H1 (cell line): ENCODE measurements around the gene AREG. TPM values are rescaled to one million over a fixed set of nuclear protein-coding genes. Genes with fewer than 3 reads are reported as not detected.

Source experiments
- CTCF ChIA-PET: fragments of 300-600 bp; sonication (Branson Sonifier 250); formaldehyde crosslinking; loops from one replicate; lab custom pipeline; 2021; ENCODE audit not compliant: partially characterized antibody; lab: Charles Lee
- POLR2A ChIA-PET: fragments of 300-600 bp; sonication (Branson Sonifier 250); formaldehyde crosslinking; loops from one replicate; lab custom pipeline; 2021; ENCODE audit warnings: inconsistent platforms; ENCODE audit not compliant: partially characterized antibody; lab: Charles Lee
- DNase-seq, 2 experiments: peaks; one replicate each; pipeline versions ENCODE4 v3.0.0 to v3.0.0-alpha.2; 2010 to 2022; ENCODE audit warnings: low spot score in 2 of 2, low read depth in 1 of 2, mixed read lengths in 1 of 2
- FAIRE-seq: peaks from 2 replicates; lab custom pipeline; 2011; peaks lifted over from hg19 to GRCh38; lab: Jason Lieb, UNC
- H2AFZ ChIP-seq: 2 replicates; pipeline ENCODE4 v1.8.1; 2012; ENCODE audit warnings: low read length, inconsistent platforms
- H2AK5ac ChIP-seq: 2 replicates; pipeline ENCODE4 v1.6.1; 2013; ENCODE audit warnings: low read depth, low read length
- H2BK120ac ChIP-seq: replicated peaks from 2 replicates; pipeline ENCODE3; 2013; ENCODE audit warnings: low read depth, low read length, inconsistent platforms
- H2BK12ac ChIP-seq: 2 replicates; pipeline ENCODE4 v1.6.1; 2013; ENCODE audit warnings: low read depth, low read length
- H2BK15ac ChIP-seq: 2 replicates; pipeline ENCODE4 v1.6.1; 2013; ENCODE audit warnings: low read length
- H2BK20ac ChIP-seq: 2 replicates; pipeline ENCODE4 v1.6.1; 2013; ENCODE audit warnings: low read length
- H2BK5ac ChIP-seq: 2 replicates; pipeline ENCODE4 v1.6.1; 2013; ENCODE audit warnings: low read depth, low read length
- H3K14ac ChIP-seq: 2 replicates; pipeline ENCODE4 v1.6.1; 2013; ENCODE audit warnings: inconsistent platforms; ENCODE audit not compliant: insufficient read length
- H3K18ac ChIP-seq: 2 replicates; pipeline ENCODE4 v1.6.1; 2013; ENCODE audit warnings: low read length; ENCODE audit errors: extremely low read depth
- H3K23ac ChIP-seq: 2 replicates; pipeline ENCODE4 v1.6.1; 2013; ENCODE audit warnings: inconsistent platforms; ENCODE audit not compliant: insufficient read length
- H3K23me2 ChIP-seq: 2 replicates; pipeline ENCODE4 v1.6.1; 2013; ENCODE audit warnings: low read depth, low read length
- H3K27ac ChIP-seq: 2 replicates; pipeline ENCODE4 v1.6.1; 2011; ENCODE audit warnings: low read depth, low read length, inconsistent platforms
- H3K27me3 ChIP-seq, 4 experiments: replicated peaks in 1 of 4; 1 replicate in 1 of 4; 2 replicates in 3 of 4; pipeline versions ENCODE4 v1.6.1 to v1.8.1; 2011 to 2013; ENCODE audit warnings: low read length in 3 of 4, mild to moderate bottlenecking in 3 of 4, inconsistent platforms in 2 of 4, mixed read lengths in 2 of 4, moderate library complexity in 1 of 4; ENCODE audit not compliant: control insufficient read depth in 3 of 4, insufficient read depth in 3 of 4; ENCODE audit errors: extremely low read depth in 1 of 4
- H3K36me3 ChIP-seq, 4 experiments: 2 replicates each; pipeline versions ENCODE4 v1.6.1 to v1.8.1; 2011 to 2013; ENCODE audit warnings: mild to moderate bottlenecking in 4 of 4, low read length in 3 of 4, moderate library complexity in 2 of 4, control low read depth in 1 of 4, inconsistent platforms in 1 of 4; ENCODE audit not compliant: insufficient read depth in 4 of 4, control insufficient read depth in 2 of 4
- H3K4ac ChIP-seq: replicated peaks from 2 replicates; pipeline ENCODE3; 2013; ENCODE audit warnings: low read length, low read depth, mixed read lengths, inconsistent platforms; ENCODE audit not compliant: insufficient read length
- H3K4me1 ChIP-seq, 4 experiments: replicated peaks in 1 of 4; 1 replicate in 1 of 4; 2 replicates in 3 of 4; pipeline versions ENCODE4 v1.6.1 to v1.8.1; 2011 to 2013; ENCODE audit warnings: low read length in 3 of 4, inconsistent platforms in 2 of 4, mixed read lengths in 1 of 4; ENCODE audit not compliant: insufficient read depth in 4 of 4, control insufficient read depth in 3 of 4
- H3K4me2 ChIP-seq, 2 experiments: 2 replicates each; pipeline versions ENCODE4 v1.6.1 to v1.8.1; 2011 to 2013; ENCODE audit warnings: low read depth in 2 of 2, low read length in 2 of 2, control low read depth in 1 of 2, inconsistent platforms in 1 of 2, mild to moderate bottlenecking in 1 of 2; ENCODE audit not compliant: insufficient read depth in 1 of 2
- H3K4me3 ChIP-seq, 4 experiments: fragments of 200-600, 300-600 bp in 1 of 4; sonication (generic), shearing (Covaris generic), sonication (Bioruptor Twin) in 1 of 4; 2 replicates each; pipeline versions ENCODE4 v1.5.1 to v1.8.1; 2011 to 2016; ENCODE audit warnings: low read length in 4 of 4, low read depth in 3 of 4, control low read depth in 2 of 4, inconsistent platforms in 2 of 4, mild to moderate bottlenecking in 2 of 4, mixed read lengths in 1 of 4, moderate library complexity in 1 of 4; ENCODE audit not compliant: insufficient read depth in 2 of 4; ENCODE audit errors: extremely low read depth in 1 of 4
- H3K56ac ChIP-seq: replicated peaks from 2 replicates; pipeline ENCODE3; 2013; ENCODE audit warnings: low read depth, mild to moderate bottlenecking, mixed read lengths, low read length, inconsistent platforms; ENCODE audit not compliant: insufficient read length
- H3K79me1 ChIP-seq: 2 replicates; pipeline ENCODE4 v1.6.1; 2013; ENCODE audit warnings: low read depth, low read length, control low read depth
- H3K79me2 ChIP-seq, 2 experiments: 2 replicates each; pipeline versions ENCODE4 v1.6.1 to v1.8.1; 2012 to 2013; ENCODE audit warnings: low read length in 2 of 2, mild to moderate bottlenecking in 2 of 2, inconsistent platforms in 1 of 2; ENCODE audit not compliant: insufficient read depth in 2 of 2, control insufficient read depth in 1 of 2
- H3K9ac ChIP-seq, 4 experiments: replicated peaks in 1 of 4; 1 replicate in 1 of 4; 2 replicates in 3 of 4; pipeline versions ENCODE4 v1.6.1 to v1.8.1; 2011 to 2013; ENCODE audit warnings: low read depth in 3 of 4, low read length in 3 of 4, control low read depth in 2 of 4, mild to moderate bottlenecking in 2 of 4, moderate library complexity in 2 of 4, inconsistent platforms in 1 of 4; ENCODE audit errors: extremely low read depth in 1 of 4
- H3K9me3 ChIP-seq, 2 experiments: 2 replicates each; pipeline versions ENCODE4 v1.6.1 to v1.8.1; 2012 to 2013; ENCODE audit warnings: mild to moderate bottlenecking in 2 of 2, moderate library complexity in 2 of 2, control low read depth in 1 of 2, inconsistent platforms in 1 of 2, low read depth in 1 of 2, low read length in 1 of 2, mixed read lengths in 1 of 2; ENCODE audit not compliant: insufficient read depth in 2 of 2
- H4K20me1 ChIP-seq, 2 experiments: replicated peaks in 1 of 2; 2 replicates each; pipeline versions ENCODE3 to v1.8.1; 2011 to 2013; ENCODE audit warnings: inconsistent platforms in 2 of 2, low read length in 2 of 2, mild to moderate bottlenecking in 1 of 2; ENCODE audit not compliant: insufficient read depth in 2 of 2, control insufficient read depth in 1 of 2
- H4K5ac ChIP-seq: 2 replicates; pipeline ENCODE4 v1.6.1; 2013; ENCODE audit warnings: low read length, low read depth, mixed read lengths, inconsistent platforms; ENCODE audit not compliant: insufficient read length
- H4K8ac ChIP-seq: 2 replicates; pipeline ENCODE4 v1.8.0; 2013; ENCODE audit warnings: mild to moderate bottlenecking, moderate library complexity, low read length, inconsistent platforms; ENCODE audit not compliant: insufficient read depth; ENCODE audit errors: extremely low read depth
- H4K91ac ChIP-seq: replicated peaks from 2 replicates; pipeline ENCODE3; 2013; ENCODE audit warnings: low read length, mixed read lengths, inconsistent platforms; ENCODE audit not compliant: insufficient read length
- HDAC6 ChIP-seq: IDR thresholded peaks from one replicate; pipeline ENCODE4 v1.7.1; 2012; ENCODE audit warnings: low read depth, mild to moderate bottlenecking, inconsistent platforms, low read length, moderate library complexity
- KDM1A ChIP-seq: fragments of 200-600, 300-600 bp; sonication (generic); IDR thresholded peaks from 2 replicates; pipeline ENCODE4 v1.7.1; 2016; ENCODE audit warnings: mild to moderate bottlenecking, low read length, borderline replicate concordance
- KDM4A ChIP-seq: IDR thresholded peaks from one replicate; pipeline ENCODE4 v1.7.1; 2012; ENCODE audit warnings: low read depth, mild to moderate bottlenecking, moderate library complexity, low read length, inconsistent platforms; ENCODE audit not compliant: severe bottlenecking
- polyA plus RNA-seq, 7 experiments: library from polyadenylated mRNA; depleted of rRNA in 3 of 7; stranded (reverse) in 5 of 7; unstranded in 2 of 7; fragments of >200 nt in 5 of 7; fragments of 200-250 nt in 2 of 7; gene quantifications; 1 replicate in 5 of 7; 2 replicates in 1 of 7; 4 replicates in 1 of 7; pipeline versions ENCODE4 v1.2.1 to v1.2.3, GENCODE V29; 2011 to 2013; ENCODE audit warnings: missing spikeins in 2 of 7, mixed read lengths in 2 of 7
- total RNA-seq: library from RNA; stranded (reverse); fragmentation: NEBNext Ultra II Directional; extraction: Animal tissue kit (Norgen Biotek cat#: 25700); gene quantifications from 2 replicates; pipeline ENCODE4 v1.2.1, GENCODE V29; 2021
- TF ChIP-seq, protein P1 (sequence below): IDR thresholded peaks from 2 replicates; pipeline ENCODE4 v1.6.1; 2012; ENCODE audit warnings: low read length, inconsistent platforms

The AREG gene
- total and polyA plus RNA-seq, 2 of the 8 experiments (the other 6 are each of a cell fraction or from before 2014, with no cell fraction given): not detected

DNA sequence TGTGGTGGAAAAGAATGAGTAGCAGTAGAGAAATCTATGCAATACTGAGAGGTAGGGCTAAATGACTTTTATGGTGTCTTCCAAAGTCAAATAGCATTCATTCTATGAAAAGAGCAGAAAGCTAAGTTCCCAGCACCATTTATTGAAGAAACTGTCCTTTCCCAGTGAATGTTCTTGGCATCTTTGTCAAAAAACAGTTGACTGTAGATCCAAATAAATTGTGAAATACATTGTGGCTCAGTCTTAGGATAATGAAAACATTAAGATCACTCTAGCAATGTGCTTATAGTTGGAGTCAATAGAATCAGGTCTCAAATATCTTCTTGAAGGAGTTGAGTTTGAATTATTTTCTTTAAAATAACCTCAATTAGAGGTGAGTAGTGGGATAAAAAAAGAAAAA lies 19.4 kb downstream of the AREG start:
- H2AFZ ChIP-seq: no peak overlapping the region
- no peak overlapping the region for H2AK5ac ChIP-seq
- H3K23ac ChIP-seq: no peak overlapping the region
- H3K23me2 ChIP-seq: no peaks in the 10 kb centered on the region
- H3K9me3 ChIP-seq: no peaks in the 10 kb centered on the region
- no peak overlapping the region for H3K56ac ChIP-seq
- H3K4me1 ChIP-seq: no peaks in the 10 kb centered on the region
- CTCF ChIA-PET: no interaction called here
- no peak overlapping the region for H4K5ac ChIP-seq
- no peak overlapping the region for H2BK20ac ChIP-seq
- H3K9ac ChIP-seq: no peak overlapping the region
- POLR2A ChIA-PET: no interaction called here
- H3K4me3 ChIP-seq: no peak overlapping the region
- H3K79me1 ChIP-seq: no peaks in the 10 kb centered on the region
- no peak overlapping the region for H3K14ac ChIP-seq
- DNase-seq (no peak), FAIRE-seq (no peak)
- H4K91ac ChIP-seq: no peak overlapping the region
- H3K79me2 ChIP-seq: no peaks in the 10 kb centered on the region
- H4K20me1 ChIP-seq: no peaks in the 10 kb centered on the region
- H2BK15ac ChIP-seq: no peak overlapping the region
- H2BK12ac ChIP-seq: no peak overlapping the region
- no peak overlapping the region for H4K8ac ChIP-seq
- no peak overlapping the region for H3K18ac ChIP-seq
- no peak overlapping the region for H2BK120ac ChIP-seq
- no peak overlapping the region for H3K4me2 ChIP-seq
- no peak overlapping the region for H2BK5ac ChIP-seq
- TF ChIP-seq KDM1A: no peak
- TF ChIP-seq KDM4A: no peak
- TF ChIP-seq, protein P1, sequence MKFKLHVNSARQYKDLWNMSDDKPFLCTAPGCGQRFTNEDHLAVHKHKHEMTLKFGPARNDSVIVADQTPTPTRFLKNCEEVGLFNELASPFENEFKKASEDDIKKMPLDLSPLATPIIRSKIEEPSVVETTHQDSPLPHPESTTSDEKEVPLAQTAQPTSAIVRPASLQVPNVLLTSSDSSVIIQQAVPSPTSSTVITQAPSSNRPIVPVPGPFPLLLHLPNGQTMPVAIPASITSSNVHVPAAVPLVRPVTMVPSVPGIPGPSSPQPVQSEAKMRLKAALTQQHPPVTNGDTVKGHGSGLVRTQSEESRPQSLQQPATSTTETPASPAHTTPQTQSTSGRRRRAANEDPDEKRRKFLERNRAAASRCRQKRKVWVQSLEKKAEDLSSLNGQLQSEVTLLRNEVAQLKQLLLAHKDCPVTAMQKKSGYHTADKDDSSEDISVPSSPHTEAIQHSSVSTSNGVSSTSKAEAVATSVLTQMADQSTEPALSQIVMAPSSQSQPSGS: no peak
- no peak for TF ChIP-seq HDAC6
- no peaks in the 10 kb centered on the region for H3K36me3 ChIP-seq
- no peak overlapping the region for H3K27ac ChIP-seq
- H3K27me3 ChIP-seq: no peaks in the 10 kb centered on the region
- no peak overlapping the region for H3K4ac ChIP-seq
